Measurements from ENCODE around the gene TCF3.
"Not testable (repeated sequence)": the region's sequence is repeated elsewhere in the genome, so short reads cannot be mapped to it uniquely, and the experiment has no call there.

The TCF3 gene

DNA sequence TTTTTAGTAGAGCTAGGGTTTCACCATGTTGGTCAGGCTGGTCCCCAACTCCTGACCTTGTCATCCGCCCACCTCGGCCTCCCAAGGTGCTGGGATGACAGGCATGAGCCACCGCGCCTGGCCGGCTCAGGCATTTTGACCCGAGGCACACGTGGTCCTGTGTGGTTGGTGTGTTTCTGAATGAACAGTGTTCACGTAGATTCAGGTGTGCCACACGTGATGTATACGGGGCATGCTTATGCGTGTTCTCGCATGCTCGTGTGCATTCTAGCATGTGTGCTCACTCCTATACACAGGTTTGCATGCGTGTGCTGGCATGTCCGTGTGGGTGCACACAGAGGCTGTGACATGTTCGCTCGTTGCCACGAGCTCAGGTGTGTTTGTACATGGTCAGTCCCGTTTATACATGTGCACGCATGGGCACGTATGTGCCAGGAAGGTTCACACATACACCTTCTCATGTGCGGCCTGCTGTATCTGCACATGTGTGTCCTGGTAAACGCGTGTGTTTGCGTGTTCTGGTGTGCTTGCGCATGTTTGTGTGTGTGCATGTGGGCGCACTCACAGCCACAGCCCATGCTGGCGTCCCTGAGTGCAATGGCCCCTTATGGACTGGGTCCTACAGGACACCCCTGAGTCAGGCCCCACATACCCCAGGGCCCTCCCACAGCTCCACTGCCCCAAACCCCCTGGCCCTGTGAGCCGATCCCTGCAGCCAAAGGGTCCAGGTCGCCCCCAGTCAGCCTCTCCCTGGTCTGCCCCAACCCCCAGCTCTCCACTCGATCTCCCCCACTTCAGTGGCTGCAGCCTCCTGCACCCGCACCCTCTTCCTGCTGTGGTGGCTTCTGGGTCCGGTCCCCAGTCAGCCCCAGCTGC is 20.6 kb upstream of the TCF3 start:
- DNase-seq = no peak

DNA sequence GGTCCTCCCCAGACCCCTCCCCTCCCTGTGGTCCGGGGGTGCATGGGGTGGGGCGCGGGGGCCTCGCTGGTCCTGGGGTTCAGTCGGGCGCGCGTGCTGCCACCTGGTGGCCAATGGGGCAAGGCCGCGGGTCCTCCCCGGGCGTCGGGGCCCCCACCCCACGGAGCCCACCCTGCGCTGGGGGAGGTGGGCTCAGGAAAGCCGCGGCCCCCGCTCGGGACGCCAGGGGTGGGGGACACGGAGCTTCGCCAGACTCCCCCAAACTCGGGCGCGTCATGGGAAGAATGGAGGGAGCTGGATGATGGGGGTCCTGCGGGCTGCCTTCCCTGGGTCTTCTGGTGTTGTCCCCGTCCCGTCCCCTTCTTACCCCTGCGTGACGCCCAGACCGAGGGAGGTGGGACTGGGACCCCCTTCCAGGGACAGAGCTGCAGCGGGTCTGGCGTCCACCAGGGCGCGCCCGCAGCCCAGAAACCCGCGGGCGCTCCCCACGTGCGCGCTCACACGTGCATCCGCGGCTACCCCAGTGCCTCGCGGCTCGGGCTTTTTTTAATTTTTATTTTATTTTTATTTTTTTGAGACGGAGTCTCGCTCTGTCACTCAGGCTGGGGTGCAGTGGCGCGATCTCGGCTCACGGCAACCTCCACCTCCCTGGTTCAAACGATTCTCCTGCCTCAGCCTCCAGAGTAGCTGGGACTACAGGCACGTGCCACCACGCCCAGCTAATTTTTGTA is 19.8 kb upstream of the TCF3 start:
- DNase-seq = peak; percentile 79

DNA sequence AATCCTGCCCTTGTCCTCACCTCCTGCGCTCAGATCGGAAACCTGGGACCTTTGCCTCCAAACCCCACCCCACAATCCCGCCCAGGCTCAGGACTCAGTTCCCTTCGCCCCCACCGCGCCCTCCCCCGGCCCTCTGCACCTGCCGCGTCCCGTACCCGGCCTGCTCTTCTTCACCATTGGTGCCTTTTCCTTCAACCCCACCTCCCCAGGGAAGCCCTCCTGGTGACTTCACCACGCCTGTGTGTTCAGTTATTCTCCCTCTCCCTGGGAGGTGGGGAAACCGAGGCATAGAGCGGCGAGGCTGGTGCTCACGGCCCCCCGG is 19.3 kb upstream of the TCF3 start:
- no peak for DNase-seq

DNA sequence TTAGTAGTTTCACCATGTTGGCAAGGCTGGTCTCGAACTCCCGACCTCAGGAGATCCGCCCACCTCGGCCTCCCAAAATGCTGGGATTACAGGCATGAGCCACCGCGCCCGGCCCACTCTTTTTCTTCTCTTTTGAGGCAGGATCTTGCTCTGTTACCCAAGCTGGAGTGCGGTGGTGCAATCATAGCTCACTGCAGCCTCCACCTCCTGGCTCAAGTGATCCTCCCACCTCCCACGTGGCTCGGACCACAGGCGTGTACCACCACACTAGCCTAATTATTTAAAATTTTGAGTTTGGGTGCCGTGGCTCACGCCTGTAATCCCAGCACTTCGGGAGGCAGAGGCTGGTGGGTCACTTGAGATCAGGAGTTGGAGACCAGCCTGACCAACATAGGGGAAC is 18.3 kb upstream of the TCF3 start:
- not testable (repeated sequence) for DNase-seq

DNA sequence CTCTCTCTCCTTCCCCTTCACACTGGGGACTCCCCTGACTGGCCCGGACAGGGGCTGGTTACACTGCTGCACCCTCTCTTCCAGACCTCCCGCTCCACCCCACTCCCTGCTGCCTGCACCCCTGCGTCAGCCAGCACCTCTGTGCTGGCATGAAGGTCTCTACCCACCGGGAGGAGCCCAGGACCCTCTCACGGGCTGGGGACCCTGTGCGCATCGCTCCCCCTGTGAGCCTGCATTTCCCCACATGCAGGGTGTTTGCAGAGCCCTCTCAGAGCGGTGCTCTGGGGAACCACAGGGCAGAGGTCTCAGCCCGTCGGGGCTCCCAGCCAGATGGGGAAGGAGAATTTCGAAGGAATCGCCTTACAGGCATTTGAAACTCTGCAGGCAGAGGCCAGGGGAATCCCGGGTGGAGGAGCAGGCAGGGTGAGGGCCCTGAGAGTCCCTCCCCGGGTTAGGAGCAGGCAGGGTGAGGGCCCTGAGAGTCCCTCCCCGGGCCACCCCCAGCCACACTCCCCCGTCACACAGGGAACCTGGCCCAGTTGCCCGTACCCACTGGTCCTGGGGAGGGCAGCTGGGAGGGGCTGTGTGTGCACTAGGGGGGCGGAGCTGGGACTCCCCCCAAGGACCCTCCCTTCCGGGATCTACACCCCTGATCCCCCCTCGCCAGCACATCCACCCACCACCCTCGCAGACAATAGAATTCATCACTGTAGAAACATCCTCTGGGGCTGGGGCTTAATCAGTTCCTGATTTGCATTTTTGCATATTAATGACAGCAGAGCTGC is 16.3 kb upstream of the TCF3 start:
- no peak for DNase-seq

DNA sequence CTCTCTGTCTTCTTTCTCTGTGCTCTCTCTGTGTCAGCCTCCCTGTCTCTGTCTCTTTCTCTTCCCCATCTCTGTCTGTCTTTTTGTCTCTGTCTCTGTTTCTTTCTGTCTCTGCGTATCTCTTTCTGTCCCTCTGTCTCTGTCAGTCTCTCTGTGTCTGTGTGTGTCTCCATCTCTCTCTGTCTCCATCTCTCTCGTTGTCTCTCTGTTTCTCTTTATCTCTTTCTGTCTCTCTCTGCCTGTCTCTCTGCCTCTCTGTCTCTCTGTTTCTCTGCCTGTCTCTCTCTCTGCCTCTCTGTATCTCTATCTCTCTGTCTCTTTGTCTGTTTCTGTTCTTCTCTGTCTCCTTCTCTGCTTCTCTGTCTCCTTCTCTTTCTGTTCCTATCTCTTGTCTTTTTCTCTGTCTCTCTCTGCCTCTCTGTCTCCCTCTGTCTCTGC is 15.7 kb upstream of the TCF3 start:
- DNase-seq = no peak

DNA sequence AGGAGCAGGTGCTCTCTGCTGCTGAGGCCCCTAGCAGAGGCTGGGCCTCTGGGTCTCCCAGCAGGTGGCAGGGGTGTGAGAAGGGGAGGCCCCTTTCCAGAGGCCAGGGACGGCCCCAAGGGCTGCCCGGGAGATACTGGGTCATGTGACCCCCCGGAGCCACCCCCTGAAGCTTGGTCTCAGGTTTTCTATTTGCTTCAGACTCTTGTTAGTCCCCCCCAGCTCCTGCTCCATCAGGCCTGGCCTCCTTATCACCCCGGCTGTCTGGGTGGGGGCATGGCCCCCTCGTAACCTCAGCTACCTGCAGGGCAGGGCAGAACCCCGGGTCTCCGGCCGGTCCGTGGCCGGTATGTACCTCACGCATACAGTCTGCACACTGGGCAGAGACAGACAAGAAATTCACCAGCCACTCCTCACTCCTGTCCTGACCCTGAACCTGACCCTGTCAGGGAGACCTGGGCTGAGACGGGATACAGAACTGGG is 13.2 kb upstream of the TCF3 start:
- DNase-seq = no peak

DNA sequence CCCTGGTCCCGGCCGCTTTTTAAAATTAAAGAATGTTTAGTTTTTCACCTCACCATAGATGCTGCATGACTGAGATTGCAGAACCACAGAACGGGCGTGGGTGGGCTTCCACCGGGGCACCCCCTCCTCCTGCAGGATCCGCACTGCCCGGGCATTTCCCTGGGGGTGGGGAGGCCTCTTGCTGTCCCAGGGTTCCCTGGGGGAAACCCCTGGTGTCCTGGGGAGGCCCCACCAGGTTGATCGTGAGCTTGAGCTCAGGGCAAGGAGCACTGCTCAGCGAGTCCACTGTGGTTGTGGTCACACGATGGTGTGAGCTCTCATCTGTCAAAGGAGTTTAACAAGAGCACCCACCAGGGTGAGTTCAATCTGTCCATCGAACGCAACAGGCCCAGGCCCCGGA is 11.4 kb upstream of the TCF3 start:
- peak; percentile 57 for DNase-seq

DNA sequence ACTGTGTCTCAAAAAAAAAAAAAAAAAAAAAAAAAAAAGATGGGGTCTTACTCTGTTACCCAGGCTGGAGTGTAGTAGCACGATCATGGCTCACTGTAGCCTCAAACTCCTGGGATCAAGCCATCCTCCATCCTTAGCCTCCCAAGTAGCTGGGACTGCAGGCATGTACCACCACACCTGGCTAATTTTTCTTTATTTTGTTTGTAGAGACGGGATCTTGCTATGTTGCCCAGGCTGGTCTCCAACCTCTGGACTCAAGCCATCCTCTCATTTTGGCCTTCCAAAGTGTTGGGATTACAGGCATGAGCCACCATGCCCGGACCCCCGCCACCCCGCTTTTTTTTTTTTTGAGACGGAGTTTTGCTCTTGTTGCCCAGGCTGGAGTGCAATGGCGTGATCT is 10.8 kb upstream of the TCF3 start:
- DNase-seq = not testable (repeated sequence)

DNA sequence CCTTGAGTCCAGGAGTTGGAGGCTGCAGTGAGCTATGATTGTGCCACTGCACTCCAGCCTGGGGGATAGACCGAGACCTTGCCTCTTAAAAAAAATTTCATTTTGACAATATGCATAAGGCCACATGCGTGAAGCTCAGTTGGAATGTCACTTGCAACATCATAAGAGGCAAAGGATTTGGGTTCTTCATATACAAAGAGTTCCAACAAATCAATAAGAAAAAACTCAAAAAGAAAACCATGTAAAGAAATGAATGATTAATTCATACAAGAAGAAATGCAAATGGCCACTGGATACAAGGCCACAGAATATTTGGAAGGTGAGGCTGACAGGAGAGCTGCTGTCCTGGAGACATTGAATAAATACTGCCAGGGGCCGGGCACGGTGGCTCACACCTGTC is 9.6 kb upstream of the TCF3 start:
- DNase-seq = no peak

DNA sequence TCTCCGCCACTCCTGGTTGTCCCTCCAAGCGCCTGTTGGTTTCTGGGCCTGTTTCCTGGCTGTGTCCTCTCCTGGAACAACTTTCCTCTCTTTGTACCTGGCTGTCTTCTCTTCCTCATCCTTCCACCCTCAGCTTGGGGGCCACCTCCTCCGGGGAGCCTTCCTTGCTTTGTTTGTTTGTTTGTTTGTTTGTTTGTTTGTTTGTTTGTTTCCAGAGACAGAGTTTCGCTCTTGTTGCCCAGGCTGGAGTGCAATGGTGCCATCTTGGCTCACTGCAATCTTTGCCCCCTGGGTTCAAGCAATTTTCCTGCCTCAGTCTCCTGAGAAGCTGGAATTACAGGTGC is 6.6 kb upstream of the TCF3 start:
- no peak for DNase-seq

DNA sequence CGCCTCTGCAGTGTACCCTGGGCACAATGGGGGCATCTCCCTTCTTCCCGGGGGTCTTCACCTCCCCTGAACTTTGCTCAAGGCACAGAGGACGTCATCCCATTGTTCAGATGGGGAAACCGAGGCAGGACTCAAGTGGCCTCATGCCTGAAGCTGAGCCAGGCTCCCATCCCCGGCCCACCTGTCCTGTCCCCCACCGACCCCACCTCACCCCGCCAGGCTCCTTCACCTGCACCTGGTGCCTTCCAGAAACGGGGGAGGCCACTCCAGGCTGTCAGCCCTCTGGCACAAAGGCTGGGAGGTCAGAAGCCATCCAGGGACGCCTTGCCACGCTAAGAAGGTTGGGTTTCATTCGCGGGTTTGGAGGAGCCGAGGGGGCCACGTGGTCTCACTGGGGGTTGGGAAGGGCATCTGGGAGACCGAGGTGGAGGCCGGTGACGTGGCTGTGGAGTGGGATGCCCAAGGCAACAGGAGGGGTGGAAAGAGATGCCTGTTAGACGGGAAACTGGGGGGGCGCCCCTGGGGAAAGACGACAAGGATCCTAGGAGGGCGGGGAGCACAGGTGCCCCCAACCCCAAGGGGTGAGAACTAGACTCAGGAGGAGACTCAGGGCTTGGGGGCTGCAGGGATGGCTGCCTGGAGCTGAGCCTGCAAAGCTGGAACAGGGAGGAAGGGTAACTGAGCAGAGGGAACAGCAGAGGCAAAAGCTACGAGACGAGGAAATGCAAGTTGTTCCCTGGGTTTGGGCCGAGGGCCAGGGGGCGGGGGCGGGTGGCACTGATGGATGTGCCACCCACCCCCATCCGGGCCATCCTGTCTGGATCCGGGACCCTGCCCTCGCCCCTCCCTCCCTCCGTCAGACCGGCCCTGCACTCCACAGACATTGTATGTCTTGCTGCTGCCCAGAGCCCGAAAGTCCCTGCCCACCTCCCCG is 6.0 kb upstream of the TCF3 start:
- DNase-seq = no peak

DNA sequence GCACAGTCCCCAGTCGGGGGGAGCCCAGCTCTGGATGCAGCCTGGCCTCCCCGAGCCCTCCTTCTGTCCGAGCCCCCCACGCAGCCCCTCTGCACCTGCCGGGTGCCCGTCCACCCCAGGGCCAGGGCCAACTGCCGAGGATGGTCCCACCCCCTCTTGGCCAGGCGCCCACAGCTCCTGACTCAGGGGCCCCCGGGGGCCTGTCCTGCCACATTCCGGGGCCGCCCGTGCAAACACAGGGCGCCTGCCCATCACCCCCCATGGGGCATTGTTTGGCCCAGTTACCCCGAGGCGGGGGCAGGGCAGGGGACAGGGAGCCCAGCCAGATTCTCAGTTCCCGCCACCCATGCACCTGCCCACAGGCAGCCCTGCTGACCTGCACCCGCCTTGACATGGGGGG is 5.3 kb upstream of the TCF3 start:
- DNase-seq = no peak

DNA sequence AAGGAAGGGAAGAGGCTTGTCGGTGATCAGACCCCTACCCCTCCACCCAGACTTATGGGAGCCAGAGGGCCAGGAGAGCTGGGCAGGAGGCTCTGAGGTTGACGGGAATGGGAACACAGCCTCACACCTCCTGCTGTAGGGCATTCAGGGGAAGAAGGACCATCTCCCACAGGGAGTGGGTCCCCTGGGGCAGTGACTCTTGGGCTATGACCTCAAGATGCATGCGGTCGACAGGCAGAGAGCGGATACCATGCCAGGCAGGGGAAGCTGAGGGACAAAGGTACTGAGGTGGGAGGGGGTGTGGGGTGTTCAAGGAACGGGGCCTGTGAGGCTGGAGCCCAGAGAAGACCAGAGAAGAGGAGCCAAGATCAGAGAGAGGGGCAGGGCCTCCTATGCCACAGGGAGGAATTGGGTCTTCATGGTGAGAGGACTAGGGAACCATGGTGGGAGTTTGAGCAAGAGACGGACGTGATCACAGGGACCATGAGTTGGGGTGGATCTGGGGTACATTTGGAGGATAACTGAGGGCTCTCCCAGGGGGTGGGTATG is 4.6 kb upstream of the TCF3 start:
- DNase-seq = no peak

DNA sequence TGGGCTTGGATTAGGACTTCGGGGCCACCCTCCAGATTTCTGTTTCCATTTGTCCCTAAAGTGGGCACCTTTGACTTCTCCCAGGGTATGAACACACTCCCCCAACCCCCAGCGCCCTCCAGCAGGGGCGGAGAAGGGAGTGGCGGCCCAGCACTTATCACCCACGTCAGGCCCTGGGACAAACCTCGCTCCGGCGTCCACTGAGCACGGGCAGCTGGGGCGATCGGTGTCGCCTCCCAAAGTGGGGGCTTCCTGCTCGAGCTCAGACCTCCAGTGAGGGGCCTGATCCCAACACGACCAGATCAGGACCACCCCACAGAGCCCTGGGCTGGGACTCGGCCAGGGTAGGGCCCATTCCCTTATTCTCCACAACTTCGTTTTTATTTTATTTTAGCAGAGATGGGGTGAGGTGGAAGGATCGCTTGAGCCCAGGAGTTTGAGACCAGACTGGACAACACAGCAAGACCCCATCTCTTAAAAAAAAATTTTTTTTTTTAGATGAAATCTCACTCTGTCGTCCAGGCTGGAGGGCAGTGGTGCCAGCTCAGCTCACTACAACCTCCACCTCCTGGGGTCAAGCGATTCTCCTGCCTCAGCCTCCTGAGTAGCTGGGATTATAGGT is 3.7 kb upstream of the TCF3 start:
- DNase-seq = no peak

DNA sequence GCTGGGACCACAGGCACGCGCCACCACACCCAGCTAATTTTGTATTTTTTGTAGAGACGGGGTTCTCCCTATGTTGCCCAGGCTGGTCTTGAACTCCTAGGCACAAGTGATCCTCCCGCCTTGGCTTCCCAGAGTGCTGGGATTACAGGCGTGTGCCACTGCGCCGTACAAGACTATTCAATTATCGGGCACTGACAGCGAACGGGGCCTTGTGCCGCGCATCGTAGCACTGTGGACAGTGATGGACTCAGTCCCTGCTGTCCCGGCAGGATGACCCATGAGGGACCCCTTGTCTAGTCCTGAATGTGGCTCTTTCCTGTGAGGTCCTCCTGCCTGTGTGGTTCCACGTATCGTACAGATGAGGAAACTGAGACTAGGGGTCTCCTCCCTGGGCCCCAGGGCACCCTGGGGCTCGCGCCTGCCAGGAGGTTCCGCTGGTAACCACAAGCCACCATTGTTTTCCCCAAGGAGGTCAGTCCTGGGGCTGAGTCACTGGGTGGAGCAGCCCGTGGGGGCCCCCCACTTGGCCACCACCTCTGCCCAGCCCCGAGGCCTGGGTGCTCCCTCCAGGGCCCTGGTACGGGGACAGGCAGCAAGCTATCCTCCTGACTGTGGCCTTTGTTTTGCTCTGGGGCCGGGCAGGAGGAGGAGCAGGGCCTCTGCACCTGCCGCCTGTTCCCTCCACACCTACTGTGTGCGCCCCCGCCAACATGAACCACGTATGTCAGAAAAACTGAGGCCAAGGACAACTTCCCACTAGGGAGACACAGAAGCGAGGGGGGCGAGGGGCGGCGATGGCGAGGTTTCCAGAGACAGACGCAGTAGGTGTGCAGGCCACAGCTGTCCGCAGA is 2.9 kb upstream of the TCF3 start:
- DNase-seq = no peak

DNA sequence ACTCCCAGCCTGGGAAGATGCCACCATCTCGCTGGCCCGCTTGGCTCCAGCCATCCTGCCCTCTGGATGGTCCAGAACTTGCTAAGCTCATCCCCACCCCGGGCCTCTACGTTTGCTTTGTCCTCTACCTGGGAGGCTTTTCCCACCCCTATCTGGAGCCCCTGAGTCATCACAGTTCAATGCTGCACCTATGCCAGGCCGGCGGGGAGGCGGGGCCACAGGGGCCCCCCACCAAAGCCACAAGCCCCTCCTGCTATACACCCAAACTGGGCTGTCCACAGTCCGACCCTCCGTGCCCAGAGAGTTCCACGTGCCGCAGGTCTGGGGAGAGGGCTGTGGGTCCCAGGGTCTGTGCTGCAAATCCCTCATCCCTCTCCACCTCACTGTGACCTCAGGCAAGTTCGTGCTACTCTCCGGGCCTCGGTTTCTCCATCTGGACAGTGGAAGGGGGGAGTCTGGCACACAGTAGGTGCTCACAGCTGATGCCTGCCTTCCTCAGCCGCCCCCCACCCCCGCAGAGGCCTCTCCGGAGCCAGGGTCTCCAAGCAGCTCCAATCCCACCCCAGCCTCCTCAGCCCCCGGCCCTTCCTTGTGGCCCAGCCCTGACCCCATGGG is 1.9 kb upstream of the TCF3 start:
- DNase-seq = no peak

DNA sequence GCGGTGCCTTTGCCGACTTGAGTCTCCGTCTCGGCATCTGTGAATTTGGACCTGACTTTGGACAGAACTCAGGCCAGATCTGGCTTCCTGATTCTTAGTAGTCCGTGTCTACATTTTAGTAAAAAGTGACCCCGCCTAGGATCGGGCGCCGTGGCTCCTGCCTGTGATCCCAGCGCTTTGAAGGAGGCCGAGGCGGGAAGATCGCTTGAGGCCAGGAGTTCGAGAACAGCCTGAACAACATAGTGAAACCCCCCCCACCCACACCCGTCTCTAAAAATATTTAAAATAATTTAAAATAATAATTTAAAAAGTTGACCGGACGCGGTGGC is 849 bp upstream of the TCF3 start:
- DNase-seq = no peak

DNA sequence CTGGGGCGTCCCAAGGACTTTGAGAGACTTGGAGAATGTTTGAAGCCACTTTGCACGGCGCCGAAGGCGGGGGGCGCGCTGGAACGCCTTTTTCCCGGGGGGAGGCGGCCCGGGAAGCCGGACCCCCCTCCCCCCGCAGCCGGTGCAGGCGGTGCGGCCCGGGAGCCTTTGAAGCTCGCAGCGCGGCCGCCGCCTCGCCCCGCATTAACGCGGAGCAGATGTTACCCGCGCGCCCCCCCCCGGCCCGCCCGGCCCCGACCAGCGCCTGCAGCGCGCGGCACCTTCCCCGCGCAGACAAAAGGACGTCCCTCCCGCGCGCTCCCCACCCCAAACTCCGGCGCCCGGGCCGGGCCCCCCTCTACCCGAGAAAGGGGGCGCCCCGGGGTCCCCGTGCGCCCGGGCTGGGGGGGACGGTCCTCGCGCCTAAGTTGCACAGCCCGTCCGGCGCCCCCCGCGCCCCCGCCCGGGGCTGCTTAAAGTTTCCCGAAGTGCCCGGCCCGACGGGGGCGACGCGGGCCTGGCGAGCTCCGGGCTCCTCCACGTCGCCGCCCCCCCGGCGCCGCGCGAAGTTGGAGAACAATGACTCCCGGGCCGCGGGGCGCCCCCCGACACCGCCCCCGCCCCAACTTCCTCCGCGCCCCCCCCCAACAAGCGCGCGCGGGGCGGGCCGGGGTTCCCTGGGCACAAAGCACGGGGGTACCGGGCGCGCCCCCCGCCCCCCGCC is 685 bp downstream of the TCF3 start:
- peak; percentile 53 for DNase-seq

Data from stimulated activated CD8-positive, alpha-beta memory T cell treated with anti-CD3 and anti-CD28 coated beads, Interleukin-4, amount 100 ng/mL, for 48 hours (primary cell).